Non-pigmented ciliary epithelial cell (primary cell): ENCODE data around the gene USP7.

Source experiments
- DNase-seq: peaks from one replicate; pipeline ENCODE4 v3.0.0-alpha.2; 2010; ENCODE audit warnings: low read depth

The USP7 gene

GRCh38 chr16:8861563-8862308 is 102.0 kb downstream of the USP7 start:
- no peak for DNase-seq

- DNase-seq = no peak
These were observed 103.5 kb downstream of the USP7 start for GRCh38 chr16:8859913-8860881.

GRCh38 chr16:8858994-8859912 is 104.5 kb downstream of the USP7 start:
- DNase-seq = no peak

GRCh38 chr16:8855972-8856371 is 107.7 kb downstream of the USP7 start:
- no peak for DNase-seq

GRCh38 chr16:8855051-8855786 is 108.5 kb downstream of the USP7 start:
- DNase-seq = no peak

GRCh38 chr16:8854298-8854948 is 109.3 kb downstream of the USP7 start:
- DNase-seq = no peak

GRCh38 chr16:8853611-8854010 is 110.1 kb downstream of the USP7 start:
- DNase-seq = no peak

- no peak for DNase-seq
These were observed 110.6 kb downstream of the USP7 start for GRCh38 chr16:8853150-8853549.

GRCh38 chr16:8852534-8852933 is 111.2 kb downstream of the USP7 start:
- DNase-seq = no peak

GRCh38 chr16:8851761-8852403 is 111.8 kb downstream of the USP7 start:
- DNase-seq = no peak

GRCh38 chr16:8850279-8850885 is 113.3 kb downstream of the USP7 start:
- no peak for DNase-seq

GRCh38 chr16:8849411-8850011 is 114.2 kb downstream of the USP7 start:
- DNase-seq = no peak

GRCh38 chr16:8848939-8849391 is 114.7 kb downstream of the USP7 start:
- DNase-seq = no peak

GRCh38 chr16:8848231-8848938 is 115.3 kb downstream of the USP7 start:
- DNase-seq = no peak

- no peak for DNase-seq
These were observed 116.1 kb downstream of the USP7 start for GRCh38 chr16:8847623-8848022.

GRCh38 chr16:8847145-8847544 is 116.6 kb downstream of the USP7 start:
- no peak for DNase-seq

GRCh38 chr16:8846401-8846932 is 117.2 kb downstream of the USP7 start:
- no peak for DNase-seq

- no peak for DNase-seq
These were observed 117.9 kb downstream of the USP7 start for GRCh38 chr16:8845699-8846298.
